Natural killer cell (primary cell): ENCODE data around the gene POU6F2. TPM values are rescaled to one million over a fixed set of nuclear protein-coding genes. Genes with fewer than 3 reads are reported as not detected.

Experiments used
- ATAC-seq, 3 donors: fragments of 150-1000 bp in 2 of 3; fragments of 200-7000 bp in 1 of 3; cut with Tn5 transposase; 1 replicate in 1 of 3; 2 replicates in 2 of 3; pipeline ENCODE4 v1.10.0; 2021; ENCODE audit warnings: mild to moderate bottlenecking in 2 of 3, moderate library complexity in 2 of 3
- DNase-seq, 2 donors: peaks; one replicate each; pipeline versions ENCODE4 v3.0.0 to v3.0.0-alpha.2; 2013 to 2021; ENCODE audit warnings: mixed read lengths in 1 of 2
- H3K27ac ChIP-seq: one replicate; pipeline ENCODE4 v1.5.1; 2013; ENCODE audit warnings: mild to moderate bottlenecking, low read length
- H3K27me3 ChIP-seq: one replicate; pipeline ENCODE4 v1.6.1; 2013; ENCODE audit warnings: low read length; ENCODE audit not compliant: control insufficient read depth, insufficient read depth
- H3K36me3 ChIP-seq: one replicate; pipeline ENCODE4 v1.6.1; 2013; ENCODE audit warnings: low read length; ENCODE audit not compliant: control insufficient read depth, insufficient read depth
- H3K4me1 ChIP-seq: one replicate; pipeline ENCODE4 v1.6.1; 2013; ENCODE audit warnings: low read length; ENCODE audit not compliant: control insufficient read depth, insufficient read depth
- H3K4me3 ChIP-seq: one replicate; pipeline ENCODE4 v1.5.1; 2013; ENCODE audit warnings: low read length
- H3K9me3 ChIP-seq: one replicate; pipeline ENCODE4 v1.6.1; 2013; ENCODE audit warnings: low read length; ENCODE audit not compliant: control insufficient read depth, insufficient read depth
- H3K27ac Mint-ChIP-seq, 2 donors: one replicate each; pipeline ENCODE4 v1.8.0; 2022; ENCODE audit warnings: mild to moderate bottlenecking in 2 of 2, mixed read lengths in 2 of 2, moderate library complexity in 1 of 2
- H3K27me3 Mint-ChIP-seq, 2 donors: one replicate each; pipeline ENCODE4 v1.8.0; 2022; ENCODE audit warnings: low read depth in 2 of 2, mixed read lengths in 2 of 2
- H3K36me3 Mint-ChIP-seq: one replicate; pipeline ENCODE4 v1.8.0; 2022; ENCODE audit warnings: mixed read lengths
- H3K4me1 Mint-ChIP-seq, 2 donors: one replicate each; pipeline ENCODE4 v1.8.0; 2022; ENCODE audit warnings: mixed read lengths in 2 of 2
- H3K4me3 Mint-ChIP-seq: one replicate; pipeline ENCODE4 v1.8.0; 2022; ENCODE audit warnings: mild to moderate bottlenecking, moderate library complexity, mixed read lengths
- H3K9me3 Mint-ChIP-seq, 2 donors: one replicate each; pipeline ENCODE4 v1.8.0; 2022; ENCODE audit warnings: mixed read lengths in 2 of 2
- CTCF ChIP-seq: fragments of 200-600 bp; IDR thresholded peaks from one replicate; pipeline ENCODE4 v1.8.0; 2022; ENCODE audit warnings: antibody characterized with exemption
- WGBS: methylation state at CpG from one replicate; pipeline ENCODE4 v1.1.7; 2013; ENCODE audit warnings: missing lambda C conversion rate; ENCODE audit not compliant: insufficient coverage; 5-methylcytosine and 5-hydroxymethylcytosine counted together
- intact Hi-C: fragments of 100-400 bp; cut with micrococcal nuclease; formaldehyde crosslinking; loops from one replicate; pipeline ENCODE4 v1.14.2; 2022
- total RNA-seq, 4 donors: library from RNA; stranded (reverse); fragments of 120-200 nt in 1 of 4; gene quantifications; one replicate each; pipeline versions ENCODE4 v1.2.3 to v1.2.4, GENCODE V29; 2013 to 2022

The POU6F2 gene
- total RNA-seq, 3 donors from 2014 or later (not counting 1 experiment from before 2014, with no cell fraction given), result 0.28 to 0.29 TPM; not detected in 1

- Histone ChIP-seq H3K36me3 (no peaks in the 10 kb centered on the region), H3K4me3 (no peak overlapping the region), H3K4me1 (no peaks in the 10 kb centered on the region), H3K27me3 (no peaks in the 10 kb centered on the region), H3K9me3 (no peaks in the 10 kb centered on the region), H3K27ac (no peak overlapping the region)
- TF ChIP-seq CTCF, result no peak
- no peaks in the 10 kb centered on the region for H3K27me3 Mint-ChIP-seq
- ATAC-seq (no peak), DNase-seq (no peak)
- H3K4me1 Mint-ChIP-seq, result peaks cover 0 to 5% of the 10 kb centered on the region in 2 donors
- H3K4me3 Mint-ChIP-seq, result no peak overlapping the region
- intact Hi-C loops, result no loop called here
- WGBS, result 86% methylated on average over 7 of the region's 7 CpGs
- H3K27ac Mint-ChIP-seq, result no peak overlapping the region
- no peaks in the 10 kb centered on the region for H3K36me3 Mint-ChIP-seq
- H3K9me3 Mint-ChIP-seq, result no peaks in the 10 kb centered on the region
Measured at GRCh38 chr7:39516498-39516897, 538.8 kb downstream of the POU6F2 start.

DNA sequence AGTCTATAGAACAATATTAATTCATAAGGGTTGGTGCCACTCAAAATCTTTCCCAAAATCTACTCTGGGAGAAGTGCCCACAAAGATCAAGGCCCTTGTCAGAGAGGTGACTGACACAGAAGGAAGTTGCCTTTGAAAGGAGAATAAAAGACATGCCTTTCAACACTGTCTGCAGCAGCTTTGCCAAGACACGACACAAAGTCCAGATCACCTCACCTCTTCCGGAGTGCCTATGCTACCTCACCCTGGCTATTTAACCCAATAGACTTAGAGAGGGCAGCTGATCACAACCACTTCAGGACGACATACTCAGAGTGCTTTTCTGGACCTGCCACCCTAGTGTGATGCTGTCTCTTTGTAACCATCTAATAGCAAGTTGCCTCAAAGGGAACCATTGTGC lies 539.5 kb downstream of the POU6F2 start:
- H3K4me3 Mint-ChIP-seq, result no peak overlapping the region
- H3K4me1 Mint-ChIP-seq, result peaks cover 0 to 5% of the 10 kb centered on the region in 2 donors
- Histone ChIP-seq H3K4me1 (no peaks in the 10 kb centered on the region), H3K27ac (no peak overlapping the region), H3K27me3 (no peaks in the 10 kb centered on the region), H3K36me3 (no peaks in the 10 kb centered on the region), H3K9me3 (no peaks in the 10 kb centered on the region), H3K4me3 (no peak overlapping the region)
- intact Hi-C loops, result no loop called here
- no peak overlapping the region for H3K27ac Mint-ChIP-seq
- DNase-seq, result no peak
- no peak for ATAC-seq
- H3K9me3 Mint-ChIP-seq, result no peaks in the 10 kb centered on the region
- H3K36me3 Mint-ChIP-seq, result no peaks in the 10 kb centered on the region
- no peak for TF ChIP-seq CTCF
- 79% methylated on average over 3 of the region's 3 CpGs for WGBS
- H3K27me3 Mint-ChIP-seq, result no peaks in the 10 kb centered on the region

Other genes with a start within 250 kb of the POU6F2 start
- 10 to 100 TPM; 67.3 to 81.8 (median 78.9) TPM for gene VPS41, start 68.7 kb upstream of the POU6F2 start, total RNA-seq